Adrenal gland (tissue), 12 donors: ENCODE data around the gene GRIA1. TPM values are rescaled to one million over a fixed set of nuclear protein-coding genes. Genes with fewer than 3 reads are reported as not detected.

ENCODE experiments used
- DNase-seq, 7 donors: peaks; one replicate each; pipeline ENCODE4 v3.0.0-alpha.2; 2019 to 2020
- H3K27ac ChIP-seq, 5 donors: fragments of 200-600 bp; sonication (generic) in 4 of 5; 1 replicate in 3 of 5; 2 replicates in 2 of 5; pipeline versions ENCODE4 v1.5.1 to v1.8.0; 2016 to 2020; ENCODE audit warnings: mild to moderate bottlenecking in 1 of 5
- H3K27me3 ChIP-seq: fragments of 200-600 bp; 2 replicates; pipeline ENCODE4 v1.8.0; 2021
- H3K36me3 ChIP-seq, 2 donors: fragments of 200-600 bp; replicated peaks in 1 of 2; 1 replicate in 1 of 2; 2 replicates in 1 of 2; pipeline versions ENCODE4 v1.5.1 to v1.8.0; 2018 to 2022
- H3K4me1 ChIP-seq, 2 donors: fragments of 200-600 bp; replicated peaks in 1 of 2; 1 replicate in 1 of 2; 2 replicates in 1 of 2; pipeline versions ENCODE4 v1.5.1 to v1.8.0; 2018 to 2021
- H3K4me3 ChIP-seq, 4 donors: fragments of 200-600 bp; sonication (generic) in 3 of 4; one replicate each; pipeline ENCODE4 v1.5.1; 2016 to 2018
- H3K9me3 ChIP-seq, 3 donors: fragments of 200-600 bp; sonication (generic) in 1 of 3; replicated peaks in 1 of 3; 1 replicate in 2 of 3; 2 replicates in 1 of 3; pipeline versions ENCODE4 v1.5.1 to v1.8.0; 2016 to 2021
- CTCF ChIP-seq, 6 experiments: fragments of 450-650 bp in 4 of 6; fragments of 200-600 bp in 2 of 6; sonication (generic) in 1 of 6; IDR thresholded peaks; 1 replicate in 5 of 6; 2 replicates in 1 of 6; pipeline versions ENCODE4 v1.5.1 to v1.8.0; 2016 to 2021; ENCODE audit warnings: antibody characterized with exemption in 6 of 6, mild to moderate bottlenecking in 2 of 6, moderate library complexity in 1 of 6
- POLR2A ChIP-seq, 2 donors: fragments of 450-650 bp; IDR thresholded peaks; one replicate each; pipeline ENCODE4 v1.6.1; 2017; ENCODE audit warnings: antibody characterized with exemption in 2 of 2, mild to moderate bottlenecking in 2 of 2, moderate library complexity in 1 of 2
- WGBS, 4 donors: extraction: QIAGEN DNeasy Blood & Tissue Kit in 2 of 4; methylation state at CpG; one replicate each; pipeline versions ENCODE4 v1.1.5 to v1.1.7; 2013 to 2017; 5-methylcytosine and 5-hydroxymethylcytosine counted together
- intact Hi-C, 2 donors: fragments of 100-400 bp; cut with DNase I; formaldehyde crosslinking; loops; one replicate each; pipeline versions ENCODE4 v1.14.1 to v1.15.0; 2022 to 2023
- polyA plus RNA-seq, 3 donors: library from polyadenylated mRNA; stranded (reverse); fragments of 200-250 nt in 2 of 3; fragments of 350-450 nt in 1 of 3; fragmentation: Illumina TruSeq in 1 of 3; extraction: RNeasy Lipid Tissue Mini Kit (QIAGEN cat#74804) in 1 of 3; gene quantifications; one replicate each; pipeline ENCODE4 v1.2.3, GENCODE V29; 2013 to 2014
- total RNA-seq, 9 donors: library from RNA; depleted of rRNA in 4 of 9; stranded (reverse); fragments of >200 nt in 4 of 9; fragments of 120-200 nt in 1 of 9; fragmentation: NEBNext Ultra II Directional in 1 of 9; extraction: Animal tissue kit (Norgen Biotek cat#: 25700) in 1 of 9; gene quantifications; one replicate each; pipeline versions ENCODE4 v1.1.0 to v1.2.4, GENCODE V29; 2013 to 2023
- donor health status: healthy with polysubstance abuse.
- donor health status: Bipolar disorder and iron deficiency.
- donor health status: DM: yes; HTN: yes; CAD: no.
- donor health status: DM: no; HTN: no; CAD: no.
- donor health status: DM: no; HTN: no; CAD: no.
- donor health status: DM: yes; HTN: yes; CAD: no.

The GRIA1 gene
- total and polyA plus RNA-seq, 12 donors: 0.12 to 2.3 (median 0.86) TPM

GRCh38 chr5:153456993-153457392 is 33.5 kb upstream of the GRIA1 start:
- TF ChIP-seq POLR2A (IDR thresholded peaks at IDR 0.05) (no peak), CTCF (IDR thresholded peaks at IDR 0.05) (no peak)
- no peak for DNase-seq
- intact Hi-C loops: no loop called here
- Histone ChIP-seq H3K4me1 (no peaks in the 10 kb centered on the region), H3K27ac (no peak overlapping the region), H3K36me3 (no peaks in the 10 kb centered on the region), H3K27me3 (no peaks in the 10 kb centered on the region), H3K4me3 (no peak overlapping the region), H3K9me3 (no peaks in the 10 kb centered on the region)
- 87 to 100% (median 91%) methylated on average over 1 of the region's 1 CpG for WGBS, 4 donors

GRCh38 chr5:153458268-153458667 is 32.2 kb upstream of the GRIA1 start:
- no peaks in the 10 kb centered on the region for H3K27me3 ChIP-seq
- no peak for DNase-seq
- no peak overlapping the region for H3K27ac ChIP-seq
- no peaks in the 10 kb centered on the region for H3K4me1 ChIP-seq
- H3K9me3 ChIP-seq: no peaks in the 10 kb centered on the region
- no peak overlapping the region for H3K4me3 ChIP-seq
- TF ChIP-seq CTCF (IDR thresholded peaks at IDR 0.05) (no peak), POLR2A (IDR thresholded peaks at IDR 0.05) (no peak)
- intact Hi-C loops: no loop called here
- no peaks in the 10 kb centered on the region for H3K36me3 ChIP-seq

- no peak for DNase-seq
- Histone ChIP-seq H3K36me3 (no peaks in the 10 kb centered on the region), H3K27ac (no peak overlapping the region), H3K4me3 (no peak overlapping the region), H3K4me1 (no peaks in the 10 kb centered on the region), H3K9me3 (no peaks in the 10 kb centered on the region), H3K27me3 (no peaks in the 10 kb centered on the region)
- TF ChIP-seq CTCF (IDR thresholded peaks at IDR 0.05) (no peak), POLR2A (IDR thresholded peaks at IDR 0.05) (no peak)
- intact Hi-C loops: no loop called here
Observed at GRCh38 chr5:153459051-153459743, 31.3 kb upstream of the GRIA1 start.

- TF ChIP-seq POLR2A (IDR thresholded peaks at IDR 0.05) (no peak), CTCF (IDR thresholded peaks at IDR 0.05) (no peak)
- DNase-seq: no peak
- Histone ChIP-seq H3K36me3 (no peaks in the 10 kb centered on the region), H3K9me3 (no peaks in the 10 kb centered on the region), H3K27me3 (no peaks in the 10 kb centered on the region), H3K4me3 (no peak overlapping the region), H3K4me1 (no peaks in the 10 kb centered on the region), H3K27ac (no peak overlapping the region)
- intact Hi-C loops: no loop called here
- 74 to 85% (median 80%) methylated on average over 3 of the region's 3 CpGs for WGBS, 4 donors
Observed at GRCh38 chr5:153460421-153460820, 30.0 kb upstream of the GRIA1 start.
